Thyroid gland (tissue), 4 donors: ENCODE measurements around the gene ABCA9. TPM values are rescaled to one million over a fixed set of nuclear protein-coding genes. Genes with fewer than 3 reads are reported as not detected.
"Not testable (repeated sequence)": the region's sequence is repeated elsewhere in the genome, so short reads cannot be mapped to it uniquely, and the experiment has no call there.

Experiments used
- DNase-seq, 2 donors: peaks; one replicate each; pipeline ENCODE4 v3.0.0-alpha.2; 2019
- H3K27ac ChIP-seq, 3 donors: fragments of 200-600 bp; sonication (generic); 1 replicate in 2 of 3; 2 replicates in 1 of 3; pipeline ENCODE4 v1.5.1; 2016 to 2019; ENCODE audit warnings: mild to moderate bottlenecking in 1 of 3, moderate library complexity in 1 of 3
- H3K27me3 ChIP-seq: fragments of 200-600 bp; sonication (generic); one replicate; pipeline ENCODE4 v1.5.1; 2019
- H3K36me3 ChIP-seq, 2 donors: fragments of 200-600 bp; sonication (generic); one replicate each; pipeline ENCODE4 v1.5.1; 2016 to 2019
- H3K4me1 ChIP-seq, 2 donors: fragments of 200-600 bp; sonication (generic); one replicate each; pipeline ENCODE4 v1.5.1; 2017 to 2019
- H3K4me3 ChIP-seq, 3 donors: fragments of 200-600 bp; sonication (generic); replicated peaks in 1 of 3; 1 replicate in 2 of 3; 2 replicates in 1 of 3; pipeline ENCODE4 v1.5.1; 2016; ENCODE audit warnings: mild to moderate bottlenecking in 1 of 3
- H3K9me3 ChIP-seq: fragments of 200-600 bp; sonication (generic); one replicate; pipeline ENCODE4 v1.5.1; 2017
- POLR2A ChIP-seq, 2 donors: fragments of 450-650 bp; IDR thresholded peaks; one replicate each; pipeline ENCODE4 v1.6.1; 2017; ENCODE audit warnings: antibody characterized with exemption in 2 of 2, mild to moderate bottlenecking in 2 of 2, moderate library complexity in 1 of 2
- WGBS, 2 donors: methylation state at CpG; one replicate each; pipeline ENCODE4 v1.1.5; 2017; 5-methylcytosine and 5-hydroxymethylcytosine counted together
- intact Hi-C: fragments of 100-400 bp; cut with DNase I; formaldehyde crosslinking; loops from one replicate; pipeline ENCODE4 v1.15.1; 2023
- total RNA-seq, 4 donors: library from RNA; depleted of rRNA; stranded (reverse); fragments of >200 nt; gene quantifications; one replicate each; pipeline ENCODE4 v1.2.3, GENCODE V29; 2016
- TF ChIP-seq, protein P1 (sequence below), 6 experiments: fragments of 200-600 bp in 3 of 6; fragments of 450-650 bp in 3 of 6; sonication (generic) in 3 of 6; IDR thresholded peaks; one replicate each; pipeline ENCODE4 v1.5.1; 2016 to 2019; ENCODE audit warnings: antibody characterized with exemption in 6 of 6, mild to moderate bottlenecking in 2 of 6, inconsistent platforms in 1 of 6, moderate library complexity in 1 of 6

The ABCA9 gene
- total RNA-seq, 4 donors from 2014 or later: 11.9 to 40.2 (median 25.4) TPM

- Histone ChIP-seq H3K4me1 (no peaks in the 10 kb centered on the region), H3K4me3 (no peak overlapping the region), H3K36me3 (no peaks in the 10 kb centered on the region), H3K9me3 (no peaks in the 10 kb centered on the region), H3K27me3 (no peaks in the 10 kb centered on the region), H3K27ac (no peak overlapping the region)
- 87 to 93% methylated on average over 5 of the region's 5 CpGs for WGBS, 2 donors
- no peak for TF ChIP-seq POLR2A (IDR thresholded peaks at IDR 0.05)
- TF ChIP-seq, protein P1, sequence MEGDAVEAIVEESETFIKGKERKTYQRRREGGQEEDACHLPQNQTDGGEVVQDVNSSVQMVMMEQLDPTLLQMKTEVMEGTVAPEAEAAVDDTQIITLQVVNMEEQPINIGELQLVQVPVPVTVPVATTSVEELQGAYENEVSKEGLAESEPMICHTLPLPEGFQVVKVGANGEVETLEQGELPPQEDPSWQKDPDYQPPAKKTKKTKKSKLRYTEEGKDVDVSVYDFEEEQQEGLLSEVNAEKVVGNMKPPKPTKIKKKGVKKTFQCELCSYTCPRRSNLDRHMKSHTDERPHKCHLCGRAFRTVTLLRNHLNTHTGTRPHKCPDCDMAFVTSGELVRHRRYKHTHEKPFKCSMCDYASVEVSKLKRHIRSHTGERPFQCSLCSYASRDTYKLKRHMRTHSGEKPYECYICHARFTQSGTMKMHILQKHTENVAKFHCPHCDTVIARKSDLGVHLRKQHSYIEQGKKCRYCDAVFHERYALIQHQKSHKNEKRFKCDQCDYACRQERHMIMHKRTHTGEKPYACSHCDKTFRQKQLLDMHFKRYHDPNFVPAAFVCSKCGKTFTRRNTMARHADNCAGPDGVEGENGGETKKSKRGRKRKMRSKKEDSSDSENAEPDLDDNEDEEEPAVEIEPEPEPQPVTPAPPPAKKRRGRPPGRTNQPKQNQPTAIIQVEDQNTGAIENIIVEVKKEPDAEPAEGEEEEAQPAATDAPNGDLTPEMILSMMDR (IDR thresholded peaks at IDR 0.05): no peak
- intact Hi-C loops: no loop called here
- no peak for DNase-seq
These were observed 91.6 kb downstream of the ABCA9 start for GRCh38 chr17:68969101-68969500.

DNA sequence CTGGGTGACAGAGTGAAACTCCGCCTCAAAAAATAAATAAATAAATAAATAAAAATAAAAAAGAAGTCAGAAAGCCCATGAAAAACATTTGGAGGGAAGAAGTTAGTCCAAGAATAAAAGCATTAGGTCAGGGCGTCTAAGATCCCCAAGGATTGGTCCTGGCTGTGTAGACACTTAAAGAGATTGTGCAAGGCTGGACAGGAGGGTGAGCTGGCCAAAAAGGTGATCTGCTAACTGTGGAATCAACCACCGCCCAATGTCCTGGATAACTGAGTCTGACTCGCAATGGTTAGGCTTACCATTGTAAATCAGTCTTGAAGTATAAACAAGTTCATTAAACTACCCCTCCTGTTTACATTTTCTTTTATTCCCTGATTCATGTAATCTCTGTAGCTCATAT, 96.8 kb downstream of the ABCA9 start:
- 95% methylated on average over 4 of the region's 4 CpGs for WGBS, 2 donors
- H3K4me1 ChIP-seq: no peaks in the 10 kb centered on the region
- no peak for DNase-seq
- no peaks in the 10 kb centered on the region for H3K36me3 ChIP-seq
- no peaks in the 10 kb centered on the region for H3K27me3 ChIP-seq
- no peaks in the 10 kb centered on the region for H3K9me3 ChIP-seq
- no peak overlapping the region for H3K4me3 ChIP-seq
- intact Hi-C loops: no loop called here
- TF ChIP-seq POLR2A (IDR thresholded peaks at IDR 0.05): no peak
- TF ChIP-seq, protein P1 (IDR thresholded peaks at IDR 0.05): no peak
- H3K27ac ChIP-seq: no peak overlapping the region

DNA sequence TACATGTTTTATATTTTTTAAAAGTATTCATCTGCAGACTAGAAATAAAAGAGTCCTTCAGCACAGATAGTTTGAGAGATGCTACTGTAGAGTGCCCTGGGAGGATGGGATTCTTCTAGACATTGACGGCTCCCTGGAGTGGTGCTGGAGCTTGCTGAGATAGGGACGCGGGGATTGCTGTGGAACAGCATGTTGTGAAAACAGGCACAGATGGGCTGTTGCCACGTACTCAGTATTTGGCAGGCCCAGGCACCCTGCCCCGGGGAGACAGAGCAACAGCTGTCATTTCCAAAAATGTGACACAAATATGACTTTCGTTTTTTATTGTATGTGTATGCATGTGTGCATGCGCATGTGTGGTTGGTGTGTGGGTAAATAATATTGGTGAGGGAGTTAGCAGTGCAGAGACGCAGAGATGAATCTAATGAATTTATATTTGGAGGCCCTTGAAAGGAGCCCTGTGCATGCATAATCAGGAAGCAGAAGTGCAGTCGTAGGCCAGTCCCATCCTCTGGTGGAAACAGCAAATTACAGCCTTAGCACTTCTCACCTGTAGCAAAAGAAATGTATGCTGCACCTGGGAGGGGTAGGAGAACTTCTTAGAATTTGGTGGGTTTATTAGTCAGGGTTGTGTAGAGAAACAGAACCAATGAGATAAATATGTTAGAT, 99.4 kb downstream of the ABCA9 start:
- no peaks in the 10 kb centered on the region for H3K4me1 ChIP-seq
- H3K27ac ChIP-seq: no peak overlapping the region
- TF ChIP-seq POLR2A (IDR thresholded peaks at IDR 0.05): no peak
- TF ChIP-seq, protein P1 (IDR thresholded peaks at IDR 0.05): no peak
- intact Hi-C loops: no loop called here
- no peak overlapping the region for H3K4me3 ChIP-seq
- WGBS, 2 donors: 70 to 81% methylated on average over 9 of the region's 9 CpGs
- H3K36me3 ChIP-seq: no peaks in the 10 kb centered on the region
- H3K9me3 ChIP-seq: no peaks in the 10 kb centered on the region
- DNase-seq: no peak
- H3K27me3 ChIP-seq: no peaks in the 10 kb centered on the region

DNA sequence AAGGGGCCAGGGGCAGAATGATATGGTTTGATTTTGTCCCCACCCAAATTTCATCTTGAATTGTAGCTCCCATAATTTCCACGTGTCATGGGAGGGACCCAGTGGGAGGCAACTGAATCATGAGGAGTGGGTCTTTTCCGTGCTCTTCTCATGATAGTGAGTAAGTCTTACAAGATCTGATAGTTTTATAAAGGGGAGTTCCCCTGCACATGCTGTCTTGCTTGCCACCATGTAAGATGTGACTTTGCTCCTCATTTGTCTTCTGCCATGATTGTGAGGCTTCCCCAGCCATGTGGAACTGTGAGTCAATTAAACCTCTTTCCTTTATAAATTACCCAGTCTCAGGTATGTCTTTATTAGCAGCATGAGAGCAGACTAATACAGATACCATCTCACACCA, 101.6 kb downstream of the ABCA9 start:
- H3K9me3 ChIP-seq, H3K36me3 ChIP-seq, H3K27me3 ChIP-seq, H3K4me1 ChIP-seq, DNase-seq, H3K4me3 ChIP-seq, H3K27ac ChIP-seq, intact Hi-C loops: not testable (repeated sequence)
- 95 to 96% methylated on average over 2 of the region's 2 CpGs for WGBS, 2 donors

DNA sequence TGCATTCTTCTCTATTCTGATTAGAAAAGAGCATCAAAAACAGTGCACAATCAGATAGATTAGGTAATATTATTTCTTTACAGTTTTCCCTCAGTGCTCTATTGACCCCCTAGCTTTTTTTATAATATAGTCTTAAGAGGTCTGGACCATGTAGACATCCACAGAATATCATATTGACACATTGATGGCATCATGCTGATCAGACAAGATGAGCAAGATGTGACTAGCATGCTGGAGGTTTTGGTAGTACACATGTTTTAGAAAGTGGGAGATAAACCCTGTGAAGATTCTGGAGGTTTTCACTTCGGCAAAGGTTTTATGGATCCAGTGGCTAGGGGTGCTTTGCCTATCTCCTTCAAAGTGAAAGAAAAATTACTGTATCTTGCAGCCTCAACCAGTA, 102.8 kb downstream of the ABCA9 start:
- H3K4me1 ChIP-seq: peaks cover 0 to 4% of the 10 kb centered on the region in 2 donors

More for the DNA sequence above, 102.8 kb downstream of the ABCA9 start:
- TF ChIP-seq, protein P1 (IDR thresholded peaks at IDR 0.05): no peak
- no peak for TF ChIP-seq POLR2A (IDR thresholded peaks at IDR 0.05)
- intact Hi-C loops: no loop called here
- Histone ChIP-seq H3K9me3 (no peaks in the 10 kb centered on the region), H3K4me3 (no peak overlapping the region), H3K36me3 (no peaks in the 10 kb centered on the region), H3K27me3 (no peaks in the 10 kb centered on the region), H3K27ac (no peak overlapping the region)
- WGBS, 2 donors: 90 to 96% methylated on average over 1 of the region's 1 CpG
- no peak for DNase-seq
